Left hindlimb (tissue), 1 donor: ENCODE measurements around the gene OR4B1.

Source experiments
- DNase-seq: peaks from one replicate; pipeline ENCODE4 v3.0.0-alpha.2; 2018

Gene OR4B1

GRCh38 chr11:48263423-48263911, 46.9 kb downstream of the OR4B1 start, which contains the start of gene OR4X1:
Gene OR4X1, plus strand, starts transcription at chr11:48263861. Its CDS starts 0 bp downstream, at chr11:48263861.
- DNase-seq: no peak
